ENCODE results near the gene C1GALT1. TPM values are rescaled to one million over a fixed set of nuclear protein-coding genes. Genes with fewer than 3 reads are reported as not detected.

C1GALT1 gene
- total RNA-seq, 2 donors from 2014 or later, result 31.8 to 35.5 TPM

DNA sequence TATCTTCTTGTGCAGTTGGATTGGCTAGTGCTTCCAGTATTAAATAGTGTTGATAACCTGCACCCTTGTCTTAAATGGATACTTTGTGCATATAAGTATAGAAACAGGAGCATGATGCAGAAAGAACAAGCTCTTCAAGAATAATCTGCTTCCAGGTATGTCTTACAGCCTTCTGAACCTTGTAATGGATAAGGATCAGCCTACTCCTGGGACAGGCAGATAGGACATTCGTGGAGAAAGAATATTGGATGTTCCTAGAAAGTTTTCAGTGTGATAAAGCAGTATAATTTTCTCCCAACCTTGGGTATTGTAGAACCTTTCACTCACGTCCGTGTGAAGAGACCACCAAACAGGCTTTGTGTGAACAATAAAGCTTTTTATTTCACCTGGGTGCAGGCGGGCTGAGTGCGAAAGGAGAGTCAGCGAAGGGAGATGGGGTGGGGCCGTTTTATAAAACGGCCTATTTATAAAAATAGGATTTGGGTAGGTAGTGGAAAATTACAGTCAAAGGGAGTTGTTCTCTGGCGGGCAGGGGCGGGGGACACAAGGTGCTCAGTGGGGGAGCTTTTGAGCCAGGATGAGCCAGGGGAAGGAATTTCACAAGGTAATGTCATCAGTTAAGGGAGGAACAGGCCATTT is 27.2 kb downstream of the C1GALT1 start:
- H3K36me3 Mint-ChIP-seq, result peaks cover 25 to 39% of the 10 kb centered on the region in 2 donors
- ATAC-seq, result no peak

DNA sequence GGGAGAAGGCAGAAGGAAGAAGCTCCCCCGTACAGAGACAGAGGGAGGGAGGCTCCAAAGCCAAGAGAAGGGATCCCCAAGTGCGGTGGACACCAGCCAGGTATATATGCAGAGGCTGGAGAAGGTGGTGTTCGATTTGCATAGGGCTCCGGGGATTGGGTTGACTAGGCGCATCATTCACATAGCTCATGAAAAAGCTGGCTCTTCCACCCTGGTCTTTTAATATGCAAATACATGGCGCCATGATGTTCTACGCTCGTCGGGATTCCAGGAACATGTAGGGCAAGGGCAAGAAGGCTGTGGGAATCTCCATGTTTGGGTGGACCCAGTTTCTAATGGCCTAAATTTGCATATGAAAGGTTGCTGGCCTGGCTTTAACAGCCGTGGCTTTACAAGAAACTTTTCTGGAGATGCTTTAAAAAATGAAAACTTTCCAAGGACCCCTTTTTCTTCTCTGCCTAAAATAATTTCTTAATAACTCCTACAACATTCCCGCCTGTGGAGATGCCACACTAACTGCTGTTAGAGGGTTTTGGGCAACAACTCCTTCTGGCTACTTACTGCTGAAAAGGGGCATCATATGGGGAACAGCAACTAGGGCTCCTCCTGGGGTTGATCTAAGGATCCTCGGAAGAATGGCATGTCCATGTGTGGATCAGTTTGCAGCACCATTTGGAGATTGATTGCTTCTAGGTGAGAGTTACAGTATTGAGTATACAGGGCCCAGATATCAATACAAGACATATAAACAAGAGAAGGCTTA is 28.3 kb downstream of the C1GALT1 start:
- H3K9me3 Mint-ChIP-seq, result peaks cover 0 to 12% of the 10 kb centered on the region in 2 donors
- no peak for DNase-seq (ENCODE audit: low spot score in 2 of 2)
- no peak for ATAC-seq
- H3K27ac Mint-ChIP-seq, result no peak overlapping the region
- peaks cover 29 to 44% of the 10 kb centered on the region in 2 donors for H3K36me3 Mint-ChIP-seq

More for the DNA sequence above, 27.2 kb downstream of the C1GALT1 start:
- no peak for DNase-seq (ENCODE audit: low spot score in 2 of 2)
- Mint-ChIP-seq H3K9me3 (peaks cover 0 to 12% of the 10 kb centered on the region in 2 donors), H3K27ac (peak overlapping the region in 1 of 2 donors; percentile 36)

DNA sequence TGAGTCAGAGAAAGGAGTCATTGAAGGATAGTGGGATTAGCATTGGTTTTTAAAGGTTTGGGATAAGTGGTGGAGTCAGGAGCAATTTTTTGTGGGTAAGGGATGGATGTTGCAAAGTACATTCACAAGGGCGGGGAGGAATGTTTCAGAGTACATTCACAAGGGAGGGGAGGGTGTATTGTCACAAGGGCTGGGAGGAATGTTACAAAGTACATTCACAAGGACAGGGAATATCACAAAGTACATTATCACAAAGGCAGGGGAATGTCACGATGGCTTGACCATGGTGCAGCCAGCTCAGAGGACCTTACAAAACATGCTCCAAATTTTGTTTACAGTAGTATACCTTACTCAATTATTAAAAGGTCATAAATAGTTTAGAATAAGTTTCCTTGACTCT is 30.3 kb downstream of the C1GALT1 start:
- Mint-ChIP-seq H3K27ac (no peak overlapping the region), H3K9me3 (peaks cover 0 to 8% of the 10 kb centered on the region in 2 donors), H3K36me3 (peaks cover 35 to 48% of the 10 kb centered on the region in 2 donors)
- ATAC-seq (no peak), DNase-seq (ENCODE audit: low spot score in 2 of 2) (no peak)

DNA sequence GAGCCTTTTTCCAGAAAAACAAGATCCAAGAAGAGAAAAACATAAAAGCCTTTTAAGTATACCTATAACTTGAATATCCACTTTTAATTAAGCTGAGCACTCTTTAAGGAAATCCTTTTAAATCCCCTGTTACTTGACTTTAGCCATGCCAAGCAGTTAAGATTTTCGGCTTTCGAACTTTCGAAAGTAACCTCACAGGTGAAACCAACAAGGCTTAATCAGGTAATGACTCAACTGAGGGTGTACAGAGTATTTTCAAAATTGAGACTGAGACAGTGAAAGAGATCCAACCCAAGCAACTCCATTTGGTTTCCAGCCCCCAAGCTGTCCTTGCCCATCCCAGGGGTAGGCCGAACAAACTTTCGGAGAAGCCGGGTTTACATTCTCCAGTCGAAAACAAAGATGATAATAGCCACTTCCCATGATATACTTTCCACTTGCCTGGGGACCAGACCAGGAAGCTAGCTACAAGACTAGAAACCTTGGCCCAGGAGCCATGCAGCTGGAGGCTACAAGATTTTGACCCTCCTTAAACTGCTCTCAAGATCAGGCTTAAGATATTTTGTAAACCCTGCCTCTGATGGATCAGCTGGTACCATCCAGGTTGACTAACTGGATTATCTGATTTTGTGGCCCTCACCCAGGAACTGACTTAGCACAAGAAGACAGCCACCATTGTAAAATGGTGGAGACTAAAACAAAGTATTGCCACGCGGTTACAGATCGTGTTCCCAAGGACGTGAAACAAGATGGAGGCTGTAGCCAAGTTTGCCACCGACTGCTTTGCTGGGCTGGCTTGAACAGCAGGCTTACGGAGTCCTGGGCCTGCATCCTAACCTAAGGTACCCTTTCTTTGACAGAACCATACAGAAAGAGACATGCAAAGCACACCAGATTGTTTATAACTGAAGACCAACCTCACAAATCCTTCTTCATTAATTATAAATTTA is 32.3 kb downstream of the C1GALT1 start:
- peaks cover 38 to 52% of the 10 kb centered on the region in 2 donors for H3K36me3 Mint-ChIP-seq

DNA sequence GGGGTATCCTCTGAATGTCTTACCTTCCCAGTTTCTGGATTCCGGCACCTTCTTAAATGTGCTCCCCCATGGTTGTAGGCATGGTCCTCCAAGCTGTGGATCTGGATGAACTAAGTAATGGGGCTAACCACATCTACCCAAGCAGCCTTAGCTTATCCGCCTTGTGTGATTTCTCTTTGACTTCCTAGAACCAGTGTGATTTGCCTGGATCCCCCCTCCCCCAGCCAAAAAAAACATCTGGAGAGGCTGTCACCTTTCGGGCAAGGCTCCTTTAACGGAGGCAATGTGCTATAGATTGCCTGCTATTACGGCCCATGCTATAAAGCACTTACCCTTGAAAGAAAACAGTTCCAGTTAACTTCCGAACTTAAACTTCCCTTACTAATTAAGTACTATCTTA is 33.9 kb downstream of the C1GALT1 start:
- Mint-ChIP-seq H3K36me3 (peaks cover 26 to 44% of the 10 kb centered on the region in 2 donors), H3K27ac (peak overlapping the region in 1 of 2 donors; percentile 58), H3K9me3 (peaks cover 0 to 3% of the 10 kb centered on the region in 2 donors)
- no peak for DNase-seq (ENCODE audit: low spot score in 2 of 2)
- no peak for ATAC-seq

More for the DNA sequence above, 32.3 kb downstream of the C1GALT1 start:
- ATAC-seq (no peak), DNase-seq (ENCODE audit: low spot score in 2 of 2) (no peak)
- Mint-ChIP-seq H3K9me3 (peaks cover 0 to 4% of the 10 kb centered on the region in 2 donors), H3K27ac (no peak overlapping the region)

DNA sequence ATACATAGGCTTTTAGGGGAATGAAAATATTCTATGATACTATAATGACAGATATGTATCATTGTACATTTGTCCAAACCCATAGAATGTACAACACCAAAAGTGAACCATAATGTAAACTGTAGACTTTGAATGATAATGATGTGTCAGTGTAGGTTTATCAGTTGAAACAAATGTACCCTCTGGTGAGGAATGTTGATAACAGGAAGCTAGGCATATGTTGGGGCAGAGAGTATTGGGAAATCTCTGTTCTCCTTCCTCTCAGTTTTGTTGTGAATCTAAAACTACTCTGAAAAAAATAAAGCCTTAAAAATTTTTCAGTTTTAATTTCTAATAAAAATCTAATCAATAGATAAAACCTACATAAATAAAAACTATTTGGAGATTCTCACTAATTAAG is 36.9 kb downstream of the C1GALT1 start:
- Mint-ChIP-seq H3K27ac (no peak overlapping the region), H3K36me3 (peaks cover 23 to 40% of the 10 kb centered on the region in 2 donors), H3K9me3 (no peaks in the 10 kb centered on the region)
- ATAC-seq (no peak), DNase-seq (ENCODE audit: low spot score in 2 of 2) (no peak)

DNA sequence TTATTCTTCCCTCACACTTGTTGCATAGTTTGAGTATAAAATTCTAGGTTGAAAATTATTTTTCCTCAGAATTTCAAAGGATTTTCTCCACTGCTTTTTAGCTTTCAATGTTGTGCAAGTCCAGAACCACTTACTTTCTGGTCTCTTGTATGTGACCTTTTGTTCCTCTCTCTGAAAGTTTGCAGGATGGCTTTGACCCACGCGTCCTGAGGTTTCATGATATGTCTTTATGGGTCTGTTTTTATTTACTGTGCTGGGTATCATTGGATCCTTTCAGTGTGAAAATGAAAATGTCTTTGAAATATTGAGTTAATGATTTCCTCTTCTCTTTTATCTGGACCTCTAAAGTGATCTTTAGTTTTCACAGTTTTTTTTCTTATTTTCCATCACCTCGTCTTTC is 38.5 kb downstream of the C1GALT1 start:
- DNase-seq (ENCODE audit: low spot score in 2 of 2) (no peak), ATAC-seq (no peak)
- Mint-ChIP-seq H3K36me3 (peaks cover 17 to 30% of the 10 kb centered on the region in 2 donors), H3K9me3 (no peaks in the 10 kb centered on the region), H3K27ac (peak overlapping the region in 1 of 2 donors; percentile 24)

DNA sequence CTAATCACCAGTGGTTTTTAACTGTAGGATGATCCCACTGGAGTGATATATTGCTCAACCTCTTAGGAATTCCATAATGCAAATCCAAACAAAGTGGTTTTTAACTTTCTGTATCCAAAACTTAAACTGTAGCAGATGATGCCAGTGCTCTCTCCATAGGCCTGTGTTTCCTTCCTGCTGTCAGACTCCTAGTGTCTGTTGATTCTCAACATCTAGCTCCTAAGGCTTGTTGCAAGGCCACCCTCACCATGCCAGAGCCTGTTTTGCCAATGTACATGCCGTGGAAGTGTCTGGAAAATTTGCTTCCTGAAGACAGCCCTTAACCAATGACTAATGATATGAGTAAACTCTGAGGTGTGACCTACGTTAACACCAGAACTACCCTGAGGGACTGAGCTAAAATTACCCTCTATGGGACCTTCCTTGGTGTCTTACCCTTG is 39.3 kb downstream of the C1GALT1 start:
- ATAC-seq (peak in 1 of 2 donors; percentile 66), DNase-seq (ENCODE audit: low spot score in 2 of 2) (no peak)
- Mint-ChIP-seq H3K27ac (peak overlapping the region in 1 of 2 donors; percentile 24), H3K9me3 (no peaks in the 10 kb centered on the region), H3K36me3 (peaks cover 13 to 24% of the 10 kb centered on the region in 2 donors)

DNA sequence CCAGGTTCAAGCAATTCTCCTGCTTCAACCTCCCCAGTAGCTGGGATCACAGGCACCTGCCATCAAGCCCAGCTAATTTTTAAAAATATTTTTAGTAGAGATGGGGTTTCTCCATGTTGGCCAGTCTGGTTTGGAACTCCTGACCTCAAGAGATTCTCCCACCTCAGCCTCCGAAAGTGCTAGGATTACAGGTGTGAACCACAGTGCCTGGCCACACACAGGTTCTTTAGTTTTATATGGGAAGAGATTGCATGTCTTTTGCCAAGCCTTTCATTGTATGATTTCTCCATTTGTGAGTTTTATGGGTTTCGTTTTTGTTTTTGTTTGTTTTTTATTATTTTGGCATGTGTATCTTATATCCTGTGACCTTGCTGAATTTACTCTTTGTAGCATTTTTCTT is 40.9 kb downstream of the C1GALT1 start:
- ATAC-seq (no peak), DNase-seq (ENCODE audit: low spot score in 2 of 2) (no peak)
- Mint-ChIP-seq H3K36me3 (peaks cover under 1 to 12% of the 10 kb centered on the region in 2 donors), H3K27ac (no peak overlapping the region), H3K9me3 (no peaks in the 10 kb centered on the region)

DNA sequence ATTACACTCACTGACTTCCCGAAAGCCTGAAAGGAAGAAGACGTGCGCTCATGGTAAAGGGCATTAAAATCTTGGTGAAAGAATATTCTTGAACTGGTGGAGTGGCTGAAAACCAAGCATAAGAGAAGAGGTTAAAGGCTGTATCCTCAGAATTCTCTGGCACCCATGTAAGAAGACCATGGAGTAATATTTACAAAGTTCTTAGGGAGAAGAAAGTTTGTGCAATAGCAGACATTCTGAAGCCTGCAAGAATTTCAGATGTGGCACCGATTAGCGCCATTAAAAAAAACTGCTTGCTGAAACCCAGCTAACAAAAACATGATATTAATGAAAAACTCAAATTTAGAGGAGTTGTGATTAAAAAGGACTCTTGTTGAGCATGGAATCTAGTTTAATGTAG is 44.1 kb downstream of the C1GALT1 start:
- ATAC-seq, result no peak
- Mint-ChIP-seq H3K27ac (no peak overlapping the region), H3K36me3 (peaks cover 9 to 25% of the 10 kb centered on the region in 2 donors), H3K9me3 (peaks cover 6 to 17% of the 10 kb centered on the region in 2 donors)
- no peak for DNase-seq (ENCODE audit: low spot score in 2 of 2)

DNA sequence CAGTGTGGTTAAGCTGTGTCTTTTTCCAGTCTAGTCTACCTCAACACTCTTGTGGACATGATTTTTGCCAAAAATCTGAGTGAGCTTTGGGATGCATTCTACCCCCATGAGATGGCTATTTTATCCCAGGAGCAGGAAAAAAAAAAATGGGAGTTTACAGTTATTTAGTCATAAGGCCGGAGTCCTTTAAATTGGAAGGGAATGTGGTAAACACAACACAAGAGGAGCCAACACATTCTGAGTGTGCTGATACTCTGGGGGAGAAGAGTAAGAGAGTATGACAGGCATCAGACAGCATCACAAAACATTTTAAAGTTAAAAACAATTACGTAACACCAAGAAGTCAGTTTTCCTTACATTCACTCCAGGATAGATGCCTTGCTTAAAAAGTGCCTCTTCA is 46.1 kb downstream of the C1GALT1 start:
- Mint-ChIP-seq H3K9me3 (peaks cover 6 to 22% of the 10 kb centered on the region in 2 donors), H3K36me3 (peaks cover 18 to 36% of the 10 kb centered on the region in 2 donors), H3K27ac (no peak overlapping the region)
- no peak for DNase-seq (ENCODE audit: low spot score in 2 of 2)
- no peak for ATAC-seq

DNA sequence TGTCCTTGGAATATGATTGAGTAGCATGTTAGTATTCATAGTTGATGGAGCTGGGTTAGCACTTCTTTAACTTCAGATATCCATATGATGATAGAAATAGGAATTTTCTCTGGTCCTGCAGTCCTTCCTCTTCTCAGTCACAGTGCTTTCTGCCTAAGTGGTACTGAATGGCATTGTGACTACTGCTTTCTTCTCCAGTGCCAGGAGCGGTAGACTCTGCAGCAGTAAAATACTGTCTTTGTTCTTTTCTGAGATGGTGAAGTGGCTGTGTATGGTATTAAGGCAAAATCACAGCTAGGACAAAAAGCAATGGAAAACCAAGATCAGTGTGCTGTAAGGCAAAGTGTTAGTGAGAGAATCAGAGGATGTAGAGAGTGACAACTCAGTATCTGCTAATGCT is 46.6 kb downstream of the C1GALT1 start:
- H3K36me3 Mint-ChIP-seq, result peaks cover 18 to 36% of the 10 kb centered on the region in 2 donors
- no peak overlapping the region for H3K27ac Mint-ChIP-seq
- no peak for ATAC-seq
- peaks cover 6 to 22% of the 10 kb centered on the region in 2 donors for H3K9me3 Mint-ChIP-seq
- DNase-seq (ENCODE audit: low spot score in 2 of 2), result no peak

DNA sequence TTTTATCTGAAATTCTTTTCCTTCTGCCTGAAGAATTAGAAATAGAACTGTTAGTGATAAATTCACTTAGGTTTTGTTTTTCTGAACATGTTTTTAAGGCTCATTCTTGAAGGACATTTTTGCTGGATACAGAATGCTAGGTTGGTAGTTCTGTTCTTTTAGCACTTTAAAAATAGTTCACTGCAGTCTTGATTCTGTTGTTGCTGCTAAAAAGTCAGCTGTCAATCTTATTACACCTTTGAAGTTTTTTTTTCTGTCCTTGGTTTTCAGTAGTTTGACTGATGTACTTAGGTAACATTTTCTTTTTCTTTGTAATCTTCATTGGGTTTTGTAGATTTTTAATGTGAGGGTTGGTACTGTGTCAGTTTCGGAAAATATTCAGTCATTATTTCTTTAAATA is 48.7 kb downstream of the C1GALT1 start:
- DNase-seq (ENCODE audit: low spot score in 2 of 2) (no peak), ATAC-seq (no peak)
- H3K27ac Mint-ChIP-seq, result no peak overlapping the region
- peaks cover 6 to 22% of the 10 kb centered on the region in 2 donors for H3K9me3 Mint-ChIP-seq
- H3K36me3 Mint-ChIP-seq, result peaks cover 27 to 47% of the 10 kb centered on the region in 2 donors

DNA sequence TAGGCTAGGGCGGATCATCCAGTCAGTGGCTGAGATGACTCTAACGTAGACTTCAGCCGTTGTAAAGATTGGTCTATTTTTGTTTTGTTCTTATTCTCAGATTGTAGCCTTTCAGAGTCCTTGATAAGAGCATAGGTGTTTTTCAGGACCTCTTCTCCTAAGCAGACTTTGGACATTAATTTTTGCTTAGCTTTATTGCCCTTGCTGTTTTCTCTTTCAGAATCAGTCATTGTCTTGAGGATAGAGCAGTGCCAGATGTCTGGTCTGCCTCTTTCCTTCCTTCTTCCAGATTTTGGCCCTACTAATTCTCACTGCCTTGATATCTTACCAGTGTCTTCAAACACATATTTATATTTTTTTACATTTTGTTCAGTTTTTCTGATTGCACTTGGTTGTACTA is 49.5 kb downstream of the C1GALT1 start:
- H3K36me3 Mint-ChIP-seq, result peaks cover 29 to 54% of the 10 kb centered on the region in 2 donors
- H3K9me3 Mint-ChIP-seq, result peaks cover 6 to 22% of the 10 kb centered on the region in 2 donors
- ATAC-seq, result no peak
- peak overlapping the region in 1 of 2 donors; percentile 29 for H3K27ac Mint-ChIP-seq
- DNase-seq (ENCODE audit: low spot score in 2 of 2), result no peak

DNA sequence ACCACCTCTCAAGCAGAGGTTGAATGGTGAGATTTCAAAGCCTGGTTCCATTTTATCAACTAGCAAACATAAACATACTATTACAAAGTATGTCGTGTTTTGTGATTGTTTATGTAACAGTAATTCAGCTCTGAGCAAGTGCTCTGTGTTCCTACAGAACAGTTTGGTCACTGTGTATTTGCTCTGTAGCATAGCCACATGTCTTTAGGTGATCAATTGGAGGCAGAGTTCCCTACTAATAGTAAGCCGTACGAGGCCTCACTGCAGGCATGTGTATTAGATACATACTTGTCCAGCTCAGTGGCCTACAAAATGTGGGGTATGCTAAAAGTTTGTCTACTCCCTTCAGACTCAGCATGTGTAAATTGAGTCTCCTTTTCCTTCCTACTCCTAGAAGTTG is 53.0 kb downstream of the C1GALT1 start:
- Mint-ChIP-seq H3K27ac (no peak overlapping the region), H3K9me3 (peaks cover 3 to 14% of the 10 kb centered on the region in 2 donors), H3K36me3 (peaks cover 35 to 65% of the 10 kb centered on the region in 2 donors)
- DNase-seq (ENCODE audit: low spot score in 2 of 2), result no peak
- ATAC-seq, result no peak

DNA sequence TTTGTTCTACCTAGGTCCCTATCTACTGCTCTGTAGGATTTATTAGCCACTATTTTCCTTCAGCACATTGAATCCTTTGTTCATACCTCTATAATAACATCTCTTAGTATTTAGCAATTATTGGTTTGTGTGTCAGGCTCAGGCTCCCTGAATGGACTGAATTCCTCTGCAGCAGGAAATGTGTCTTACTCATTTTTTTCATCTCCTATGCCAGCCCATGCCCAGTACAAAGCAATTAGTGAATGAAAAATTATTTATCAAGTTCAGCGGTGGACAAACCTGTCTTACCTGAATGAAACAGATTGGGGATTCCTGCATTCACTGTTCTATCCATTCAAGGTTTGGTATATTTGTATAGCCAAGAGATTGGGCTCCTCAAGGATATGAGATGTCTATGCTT is 53.7 kb downstream of the C1GALT1 start:
- H3K36me3 Mint-ChIP-seq, result peaks cover 32 to 63% of the 10 kb centered on the region in 2 donors
- no peak overlapping the region for H3K27ac Mint-ChIP-seq
- peaks cover 0 to 9% of the 10 kb centered on the region in 2 donors for H3K9me3 Mint-ChIP-seq
- no peak for DNase-seq (ENCODE audit: low spot score in 2 of 2)
- no peak for ATAC-seq
